HG03565 (cell line): ENCODE measurements around the gene IL7R.
A peak's percentile ranks its signal among the peaks of the same experiment; 100 is the strongest.
"Not testable (repeated sequence)": the region's sequence is repeated elsewhere in the genome, so short reads cannot be mapped to it uniquely, and the experiment has no call there.

Experiments
- ATAC-seq: cut with Tn5 transposase; IDR thresholded peaks from one replicate; pipeline ENCODE4 v1.9.1; 2021; ENCODE audit warnings: mild to moderate bottlenecking, moderate library complexity; ENCODE audit not compliant: unreplicated experiment

IL7R gene

GRCh38 chr5:35870605-35871004, 13.9 kb downstream of the IL7R start:
- ATAC-seq, result no peak

DNA sequence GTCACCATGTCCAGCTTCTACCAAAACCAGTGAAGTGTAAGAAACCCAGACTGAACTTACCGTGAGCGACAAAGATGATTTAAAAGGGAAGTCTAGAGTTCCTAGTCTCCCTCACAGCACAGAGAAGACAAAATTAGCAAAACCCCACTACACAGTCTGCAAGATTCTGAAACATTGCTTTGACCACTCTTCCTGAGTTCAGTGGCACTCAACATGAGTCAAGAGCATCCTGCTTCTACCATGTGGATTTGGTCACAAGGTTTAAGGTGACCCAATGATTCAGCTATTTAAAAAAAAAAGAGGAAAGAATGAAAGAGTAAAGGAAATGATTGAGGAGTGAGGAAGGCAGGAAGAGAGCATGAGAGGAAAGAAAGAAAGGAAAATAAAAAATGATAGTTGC, 19.8 kb downstream of the IL7R start:
- ATAC-seq, result no peak

DNA sequence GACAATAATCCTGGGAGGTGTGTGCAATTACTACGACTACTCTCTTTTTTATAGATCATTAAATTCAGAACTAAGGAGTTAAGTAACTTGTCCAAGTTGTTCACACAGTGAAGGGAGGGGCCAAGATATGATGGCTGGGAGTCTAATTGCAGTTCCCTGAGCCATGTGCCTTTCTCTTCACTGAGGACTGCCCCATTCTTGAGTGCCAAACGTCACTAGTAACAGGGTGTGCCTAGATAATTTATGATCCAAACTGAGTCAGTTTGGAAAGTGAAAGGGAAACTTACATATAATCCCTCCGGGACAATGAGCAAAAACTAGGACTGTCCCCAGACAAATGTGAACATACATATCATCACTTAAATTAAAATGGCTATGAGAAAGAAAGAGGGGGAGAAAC, 20.2 kb downstream of the IL7R start:
- no peak for ATAC-seq

DNA sequence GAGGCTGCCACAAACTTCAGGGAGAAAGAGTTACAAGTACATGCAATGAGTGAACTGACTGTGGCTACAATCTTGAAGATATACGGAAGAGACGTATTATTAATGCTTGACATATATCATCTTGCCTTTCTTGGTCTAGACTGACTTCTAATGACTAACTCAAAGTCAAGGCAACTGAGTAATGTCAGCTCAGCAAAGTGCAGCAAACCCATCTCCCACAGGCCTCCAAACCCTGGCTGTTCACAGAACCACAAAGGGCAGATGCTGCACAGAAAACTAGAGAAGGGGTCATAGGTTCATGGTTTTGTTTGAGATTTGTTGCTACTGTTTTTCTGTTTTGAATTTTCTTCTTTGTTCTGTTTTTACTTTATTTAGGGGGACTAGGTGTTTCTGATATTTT, 21.0 kb downstream of the IL7R start:
- ATAC-seq, result no peak

DNA sequence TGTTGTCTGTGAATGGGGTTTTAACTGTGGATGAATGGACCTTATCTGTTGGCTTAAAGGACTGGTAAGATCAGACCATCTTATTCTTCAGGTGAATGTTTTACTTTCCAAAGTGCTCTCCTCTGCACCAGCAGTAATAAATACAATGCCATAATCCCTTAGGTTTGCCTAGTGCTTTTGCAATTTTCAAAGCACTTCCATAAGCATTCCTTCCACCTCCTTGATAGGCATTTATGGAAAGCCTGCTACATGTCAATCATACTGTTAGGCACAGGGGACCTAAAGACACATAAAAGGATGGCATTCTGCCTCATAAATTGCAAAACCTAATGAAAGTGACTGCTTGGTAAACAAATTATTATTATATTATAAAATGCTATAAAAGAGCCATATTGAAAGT, 21.4 kb downstream of the IL7R start:
- ATAC-seq, result no peak

DNA sequence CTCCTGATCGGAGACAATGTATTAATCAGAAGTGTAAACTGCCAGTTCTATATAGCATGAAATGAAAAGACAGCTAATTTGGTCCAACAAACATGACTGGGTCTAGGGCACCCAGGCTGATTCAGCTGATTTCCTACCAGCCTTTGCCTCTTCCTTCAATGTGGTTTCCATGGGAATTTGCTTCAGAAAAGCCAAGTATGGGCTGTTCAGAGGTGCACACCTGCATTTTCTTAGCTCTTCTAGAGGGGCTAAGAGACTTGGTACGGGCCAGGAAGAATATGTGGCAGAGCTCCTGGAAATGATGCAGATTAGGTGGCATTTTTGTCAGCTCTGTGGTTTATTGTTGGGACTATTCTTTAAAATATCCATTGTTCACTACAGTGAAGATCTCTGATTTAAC, 22.4 kb downstream of the IL7R start:
- ATAC-seq, result no peak

DNA sequence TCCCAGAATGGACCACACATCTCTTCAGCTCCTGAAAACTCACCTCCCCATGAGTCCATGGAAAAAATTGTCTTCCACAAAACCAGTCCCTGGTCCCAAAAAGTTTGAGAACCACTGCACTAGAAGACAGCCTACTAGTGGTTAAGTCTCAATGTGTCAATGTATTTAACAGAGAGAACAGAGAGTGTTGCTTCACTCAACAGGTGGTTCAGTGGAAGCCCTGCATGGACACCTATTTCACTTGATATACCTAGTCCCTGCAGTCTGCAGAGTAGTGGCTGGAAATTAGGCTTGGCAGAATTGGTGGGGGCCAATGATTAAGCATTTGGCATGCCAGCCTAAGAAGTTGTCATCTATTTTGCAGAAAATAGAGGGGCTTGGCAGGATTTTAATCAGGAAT, 23.0 kb downstream of the IL7R start:
- ATAC-seq, result no peak

GRCh38 chr5:35880156-35880555, 23.5 kb downstream of the IL7R start:
- no peak for ATAC-seq

- no peak for ATAC-seq
Measured at GRCh38 chr5:35881758-35882157, 25.1 kb downstream of the IL7R start.

- ATAC-seq, result peak; percentile 50
Measured at GRCh38 chr5:35884191-35884769, 27.6 kb downstream of the IL7R start.

DNA sequence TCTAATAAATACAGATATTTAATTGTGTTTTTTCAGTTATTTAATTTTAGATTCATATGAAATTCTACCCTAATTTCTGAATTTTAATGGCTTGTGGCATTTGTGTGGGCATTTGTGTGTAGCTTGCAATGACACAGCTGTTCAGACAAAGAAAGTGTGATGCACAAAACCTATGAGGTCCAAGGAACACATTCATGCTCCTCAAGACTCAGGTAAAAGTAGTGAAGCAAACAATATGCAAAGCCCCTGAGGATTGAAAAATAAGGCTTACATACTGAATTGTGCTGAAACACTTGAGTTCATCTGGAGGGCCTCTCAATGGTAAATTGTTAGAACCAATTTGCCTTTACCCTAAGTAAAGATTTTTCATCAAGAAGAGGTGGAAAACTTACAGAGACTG, 28.1 kb downstream of the IL7R start:
- peak; percentile 13 for ATAC-seq

DNA sequence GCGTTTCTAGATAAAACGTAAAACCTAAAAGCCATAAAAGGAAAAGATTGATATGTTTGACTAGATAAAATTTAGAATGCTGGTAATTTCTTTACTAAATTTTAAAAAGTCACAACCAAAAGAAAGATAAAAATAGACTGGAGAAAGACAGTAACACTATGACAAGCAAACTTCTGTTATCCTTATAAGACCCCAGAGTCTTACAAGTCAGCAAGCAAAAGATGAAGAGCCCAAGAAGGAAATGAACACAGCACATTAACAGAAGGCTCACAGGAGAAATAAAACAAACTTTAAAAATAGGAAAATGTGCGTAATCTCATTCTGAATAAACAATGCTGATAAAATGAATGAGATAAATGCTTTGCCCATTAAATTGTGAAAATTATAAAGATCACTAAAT, 29.7 kb downstream of the IL7R start:
- no peak for ATAC-seq

GRCh38 chr5:35887321-35888100, 30.8 kb downstream of the IL7R start:
- ATAC-seq, result no peak

DNA sequence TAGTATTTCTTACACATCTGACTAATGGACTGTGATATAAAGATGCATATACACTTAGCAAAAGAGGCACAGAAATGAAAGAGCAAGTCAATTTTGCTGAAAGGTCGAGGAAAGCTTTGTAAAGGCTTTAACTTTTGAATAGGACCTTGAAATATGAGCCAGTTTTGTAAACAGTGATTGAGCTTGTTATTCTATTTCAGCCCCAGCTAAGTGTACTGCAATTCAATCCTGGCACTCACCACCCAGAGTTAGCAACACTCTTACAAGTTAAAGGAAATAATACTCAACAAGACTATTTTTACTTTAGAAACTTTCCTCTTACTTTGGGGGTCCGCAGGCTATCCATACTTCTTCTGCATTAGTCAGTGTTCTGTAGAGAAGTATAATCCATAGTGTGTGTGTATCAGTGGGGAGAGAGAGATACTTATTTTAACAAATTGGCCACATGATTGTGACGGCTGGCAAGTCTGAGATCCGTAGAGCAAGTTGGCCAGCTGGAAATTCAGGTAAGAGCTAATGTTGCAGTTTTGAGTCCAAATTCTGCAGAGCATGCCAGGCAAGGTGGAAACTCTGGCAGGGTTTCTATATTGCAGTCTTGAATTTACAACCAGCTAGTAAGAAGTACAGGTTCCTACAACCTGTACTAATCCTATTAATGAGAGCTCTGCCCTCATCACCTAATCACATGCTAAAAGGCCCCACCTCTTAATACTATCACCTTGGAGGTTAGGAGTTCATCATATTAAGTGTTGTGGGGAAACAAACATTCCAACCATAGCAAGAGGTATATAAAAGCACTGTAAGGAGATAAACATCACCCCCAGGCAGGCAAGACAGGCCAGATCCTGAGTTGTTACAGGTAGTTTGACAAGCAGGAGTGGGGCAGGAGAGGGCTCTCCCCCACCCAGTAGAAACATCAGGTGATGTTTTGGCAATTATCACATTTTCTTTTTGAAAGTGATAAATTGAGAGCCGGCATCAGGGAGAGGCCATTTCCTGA, 33.6 kb downstream of the IL7R start:
- ATAC-seq, result no peak

GRCh38 chr5:35892799-35893198, 36.1 kb downstream of the IL7R start:
- not testable (repeated sequence) for ATAC-seq

DNA sequence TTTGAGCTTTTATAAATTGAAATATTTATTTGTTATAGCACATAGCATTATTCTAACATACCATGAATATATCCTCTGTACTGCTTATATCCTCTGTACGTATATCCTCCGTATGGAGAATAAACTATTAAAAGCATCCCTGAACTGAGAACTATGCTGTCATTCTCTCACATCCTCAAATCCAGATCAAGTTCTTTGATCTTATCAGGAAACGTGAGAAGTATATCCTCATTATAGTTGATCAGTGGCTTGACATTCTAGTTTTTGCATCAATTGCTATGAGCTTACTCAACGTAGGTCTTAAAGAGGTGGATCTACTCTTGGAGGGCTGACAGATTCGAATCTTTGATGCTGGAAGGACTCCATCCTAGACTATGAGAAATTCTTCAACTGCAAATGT, 37.4 kb downstream of the IL7R start:
- ATAC-seq, result no peak

DNA sequence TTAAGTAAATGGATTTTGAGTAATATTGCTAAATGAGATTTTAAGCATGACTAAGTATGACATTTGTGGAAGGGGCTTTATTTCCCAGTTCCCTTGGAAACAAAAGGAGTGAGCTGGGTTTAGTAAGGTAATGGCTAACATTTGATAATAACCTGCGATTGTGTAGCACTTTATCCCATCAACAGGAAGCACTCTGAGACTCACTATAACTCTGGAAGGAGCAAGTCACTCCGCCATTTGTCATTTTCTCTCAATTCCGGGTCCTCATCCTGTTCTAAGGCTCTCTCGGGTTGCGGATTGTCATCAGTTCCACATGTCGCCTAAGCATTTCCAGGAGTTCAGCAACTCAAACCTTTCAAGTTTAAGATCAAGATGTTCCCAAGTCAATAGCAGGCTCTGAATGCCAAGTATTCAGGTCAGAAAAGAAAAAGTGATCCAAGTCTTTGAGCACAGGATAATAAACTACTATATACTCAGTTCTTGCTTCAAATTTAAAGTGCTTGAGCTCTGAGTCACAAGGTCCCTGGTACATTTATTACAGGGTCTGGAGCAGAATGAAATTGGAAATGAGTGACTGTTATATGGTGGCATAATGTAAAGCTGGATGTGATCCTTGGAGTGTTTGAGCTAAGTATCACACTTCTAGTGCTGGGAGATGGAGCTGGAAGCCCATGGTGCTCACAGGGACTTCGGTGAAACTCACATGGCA, 42.4 kb downstream of the IL7R start:
- ATAC-seq, result no peak

DNA sequence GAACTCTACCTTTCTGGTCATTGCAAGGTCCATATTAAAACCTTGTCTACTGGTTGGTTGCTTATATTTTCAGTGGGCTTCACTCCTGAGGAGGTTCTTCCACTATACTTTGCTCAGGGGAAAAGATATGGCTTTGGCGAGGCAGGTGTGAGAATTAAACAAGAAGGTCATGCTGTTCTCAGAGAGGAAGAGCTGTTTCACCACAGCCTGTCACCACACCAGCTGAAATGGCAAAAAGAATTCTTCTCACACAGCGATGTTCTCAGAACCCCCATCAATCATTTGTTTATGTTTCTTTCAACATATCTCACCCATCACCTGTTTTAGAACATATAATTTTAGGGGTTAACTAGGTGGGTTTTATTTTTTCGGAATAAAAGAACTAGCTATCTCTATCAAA, 43.1 kb downstream of the IL7R start:
- no peak for ATAC-seq

- no peak for ATAC-seq
Measured at GRCh38 chr5:35900972-35901695, 44.4 kb downstream of the IL7R start.

- ATAC-seq, result peak; percentile 62
Measured at GRCh38 chr5:35902046-35902672, 45.5 kb downstream of the IL7R start.
